Testis (tissue), 3 donors: Measurements from ENCODE around the gene CD3E. TPM values are rescaled to one million over a fixed set of nuclear protein-coding genes. Genes with fewer than 3 reads are reported as not detected.

Experiments used
- DNase-seq: peaks from one replicate; pipeline ENCODE4 v3.0.0-alpha.2; 2019
- H3K27ac ChIP-seq, 2 donors: fragments of 200-600 bp; sonication (generic); one replicate each; pipeline ENCODE4 v1.5.1; 2019
- H3K27me3 ChIP-seq: fragments of 200-600 bp; sonication (generic); one replicate; pipeline ENCODE4 v1.5.1; 2019
- H3K36me3 ChIP-seq: fragments of 200-600 bp; sonication (generic); one replicate; pipeline ENCODE4 v1.5.1; 2017; ENCODE audit warnings: low read depth; ENCODE audit errors: missing control alignments
- H3K4me1 ChIP-seq: fragments of 200-600 bp; sonication (generic); one replicate; pipeline ENCODE4 v1.5.1; 2019
- H3K4me3 ChIP-seq, 2 donors: fragments of 200-600 bp; sonication (generic); one replicate each; pipeline ENCODE4 v1.5.1; 2017 to 2019
- H3K9me3 ChIP-seq: fragments of 200-600 bp; sonication (generic); one replicate; pipeline ENCODE4 v1.5.1; 2017
- CTCF ChIP-seq, 3 experiments: fragments of 450-650 bp in 2 of 3; fragments of 200-600 bp in 1 of 3; sonication (generic) in 1 of 3; IDR thresholded peaks; one replicate each; pipeline ENCODE4 v1.5.1; 2016 to 2019; ENCODE audit warnings: antibody characterized with exemption in 3 of 3, mild to moderate bottlenecking in 2 of 3, moderate library complexity in 1 of 3
- POLR2A ChIP-seq: fragments of 450-650 bp; IDR thresholded peaks from one replicate; pipeline ENCODE4 v1.6.1; 2017; ENCODE audit warnings: antibody characterized with exemption, mild to moderate bottlenecking, moderate library complexity
- WGBS, 2 donors: methylation state at CpG; one replicate each; pipeline ENCODE4 v1.1.5; 2018; 5-methylcytosine and 5-hydroxymethylcytosine counted together
- intact Hi-C: fragments of 100-400 bp; cut with DNase I; formaldehyde crosslinking; loops from one replicate; pipeline ENCODE4 v1.15.1; 2023; ENCODE audit warnings: low total_unique reads
- polyA plus RNA-seq: library from polyadenylated mRNA; stranded (reverse); fragments of 350-450 nt; fragmentation: Illumina TruSeq; extraction: RNeasy Lipid Tissue Mini Kit (QIAGEN cat#74804); gene quantifications from one replicate; pipeline ENCODE4 v1.2.3, GENCODE V29; 2014; ENCODE audit warnings: low read depth, low replicate concordance; ENCODE audit not compliant: insufficient read depth
- total RNA-seq, 2 donors: library from RNA; depleted of rRNA; stranded (reverse); fragments of >200 nt; gene quantifications; one replicate each; pipeline ENCODE4 v1.2.3, GENCODE V29; 2016

The CD3E gene
- total and polyA plus RNA-seq, 3 donors from 2014 or later: 0.50 to 6.1 TPM; not detected in 1

DNA sequence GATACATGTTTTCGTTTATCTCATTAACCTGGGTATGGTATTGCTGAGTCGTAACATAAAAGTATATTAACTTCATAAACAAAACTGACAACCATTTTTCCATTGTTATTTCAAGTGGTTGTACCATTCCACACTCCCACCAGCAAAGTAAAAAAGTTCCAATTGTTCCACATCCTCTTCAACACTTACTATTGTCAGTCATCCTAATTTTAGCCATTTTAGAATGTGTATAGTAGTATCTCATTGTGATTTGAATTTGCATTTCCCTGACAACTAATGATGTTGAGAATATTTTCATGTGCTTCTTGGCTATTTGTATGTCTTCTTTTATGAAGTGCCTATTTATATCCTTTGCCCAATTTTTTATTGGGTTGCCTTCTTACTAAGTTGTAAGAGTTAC is 10.5 kb upstream of the CD3E start:
- H3K27ac ChIP-seq: no peak overlapping the region
- no peaks in the 10 kb centered on the region for H3K4me1 ChIP-seq
- no peak overlapping the region for H3K4me3 ChIP-seq
- TF ChIP-seq CTCF (IDR thresholded peaks at IDR 0.05): no peak
- TF ChIP-seq POLR2A: no peak
- DNase-seq: no peak
- H3K36me3 ChIP-seq: no peaks in the 10 kb centered on the region
- WGBS, 2 donors: 85 to 92% methylated on average over 2 of the region's 2 CpGs
- H3K27me3 ChIP-seq: no peaks in the 10 kb centered on the region
- H3K9me3 ChIP-seq: no peaks in the 10 kb centered on the region
- intact Hi-C loops: no loop called here

DNA sequence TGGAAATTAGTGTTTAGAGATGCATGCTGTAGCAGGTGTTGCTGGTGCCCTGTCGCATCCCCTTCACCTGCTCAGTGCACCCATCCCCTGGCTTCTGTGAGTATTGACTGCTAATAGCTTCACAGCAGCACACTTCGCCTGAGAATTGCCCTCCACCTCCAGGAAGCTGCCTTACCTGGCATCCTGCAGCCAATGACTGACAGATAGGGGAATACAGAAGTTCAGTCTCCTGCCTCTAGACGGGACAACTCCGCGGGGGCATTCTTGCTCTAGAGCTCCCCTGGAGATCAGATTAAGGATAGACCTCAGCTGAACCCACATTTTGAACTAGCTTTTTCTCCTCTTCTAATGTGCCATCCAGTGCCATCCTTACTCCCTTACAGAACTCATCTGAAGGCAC is 9.3 kb upstream of the CD3E start:
- WGBS, 2 donors: 75 to 82% methylated on average over 5 of the region's 5 CpGs
- intact Hi-C loops: no loop called here

DNA sequence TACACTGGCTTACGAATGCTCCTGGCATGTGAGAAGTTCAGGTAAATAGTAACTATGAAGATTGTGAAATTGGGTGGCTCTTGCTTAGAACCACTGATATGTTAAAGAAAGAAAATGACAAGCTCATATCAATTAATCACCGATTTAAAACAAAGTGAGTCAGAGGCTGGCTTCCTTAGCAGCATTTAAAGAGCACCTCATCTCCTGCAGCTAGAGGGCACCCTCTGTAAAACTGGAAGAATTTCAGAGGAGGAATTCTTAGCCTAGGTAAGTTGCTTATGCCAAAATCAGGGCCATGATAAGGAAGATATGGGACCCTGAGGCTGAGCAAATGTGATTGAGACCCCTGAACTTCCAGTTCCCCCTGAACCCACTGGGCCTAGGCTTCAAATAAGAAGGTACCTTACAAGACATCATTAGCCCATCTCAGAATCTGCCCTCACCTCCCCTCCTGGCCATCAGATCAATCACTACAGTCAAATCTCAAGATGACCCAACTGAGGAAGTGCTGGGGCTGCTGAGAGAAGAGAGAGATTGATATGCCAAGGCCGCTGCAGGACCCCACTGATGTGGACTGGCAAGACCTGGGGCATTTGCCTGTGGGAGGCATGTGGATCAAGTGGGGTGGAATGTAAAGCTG is 8.6 kb upstream of the CD3E start:
- 68 to 72% methylated on average over 3 of the region's 3 CpGs for WGBS, 2 donors

More for the DNA sequence above, 9.3 kb upstream of the CD3E start:
- Histone ChIP-seq H3K9me3 (no peaks in the 10 kb centered on the region), H3K4me3 (no peak overlapping the region), H3K27me3 (no peaks in the 10 kb centered on the region), H3K4me1 (no peaks in the 10 kb centered on the region), H3K27ac (no peak overlapping the region), H3K36me3 (no peaks in the 10 kb centered on the region)
- no peak for DNase-seq
- TF ChIP-seq POLR2A (no peak), CTCF (IDR thresholded peaks at IDR 0.05) (no peak)

DNA sequence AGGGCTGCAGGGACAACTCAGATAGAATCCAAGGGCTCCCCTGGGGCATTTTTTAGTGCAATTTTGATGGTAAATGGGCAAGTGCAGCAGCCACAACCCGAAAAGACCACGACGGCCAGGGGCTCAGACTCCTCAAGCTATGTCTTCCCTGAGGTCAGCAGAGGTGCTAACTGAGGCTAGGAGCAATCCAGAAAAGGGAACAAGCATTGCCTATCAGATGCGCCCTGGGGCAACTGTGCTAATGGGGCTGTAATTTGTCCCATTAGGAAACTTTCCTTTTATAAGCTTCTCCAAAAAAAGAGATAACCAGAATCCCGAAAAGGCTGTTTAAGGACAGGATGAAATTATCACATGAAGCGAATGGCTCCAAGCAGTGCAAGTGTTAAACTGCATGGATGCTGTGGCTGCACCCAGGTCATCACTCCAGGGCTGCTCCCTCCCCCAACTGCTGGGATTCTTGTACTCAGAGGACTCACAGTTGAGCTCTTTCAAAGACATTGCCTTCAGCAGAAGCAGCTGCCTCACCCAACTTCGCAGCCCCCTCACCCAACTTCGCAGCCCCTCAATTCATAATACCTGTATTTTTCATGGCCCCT is 2.8 kb upstream of the CD3E start:
- Histone ChIP-seq H3K27me3 (no peaks in the 10 kb centered on the region), H3K36me3 (no peaks in the 10 kb centered on the region), H3K4me1 (no peaks in the 10 kb centered on the region), H3K9me3 (no peaks in the 10 kb centered on the region), H3K4me3 (no peak overlapping the region), H3K27ac (no peak overlapping the region)
- 53 to 70% methylated on average over 8 of the region's 8 CpGs for WGBS, 2 donors
- intact Hi-C loops: no loop called here
- TF ChIP-seq CTCF (IDR thresholded peaks at IDR 0.05): no peak
- no peak for TF ChIP-seq POLR2A
- DNase-seq: no peak

More for the DNA sequence above, 8.6 kb upstream of the CD3E start:
- no peaks in the 10 kb centered on the region for H3K9me3 ChIP-seq
- no peak overlapping the region for H3K27ac ChIP-seq
- TF ChIP-seq POLR2A: no peak
- TF ChIP-seq CTCF (IDR thresholded peaks at IDR 0.05): peak in 1 of 3 experiments; percentile 27
- H3K27me3 ChIP-seq: no peaks in the 10 kb centered on the region
- DNase-seq: no peak
- H3K36me3 ChIP-seq: no peaks in the 10 kb centered on the region
- intact Hi-C loops: no loop called here
- no peak overlapping the region for H3K4me3 ChIP-seq
- H3K4me1 ChIP-seq: no peaks in the 10 kb centered on the region

GRCh38 chr11:118304227-118304567 is 333 bp upstream of the CD3E start:
- H3K36me3 ChIP-seq: no peaks in the 10 kb centered on the region
- no peaks in the 10 kb centered on the region for H3K27me3 ChIP-seq
- no peaks in the 10 kb centered on the region for H3K4me1 ChIP-seq
- 84 to 94% methylated on average over 1 of the region's 1 CpG for WGBS, 2 donors
- no peak for DNase-seq
- no peak overlapping the region for H3K27ac ChIP-seq
- H3K9me3 ChIP-seq: no peaks in the 10 kb centered on the region
- TF ChIP-seq CTCF (IDR thresholded peaks at IDR 0.05) (no peak), POLR2A (no peak)
- intact Hi-C loops: no loop called here
- H3K4me3 ChIP-seq: no peak overlapping the region
